Endothelial cell (in vitro differentiated cells): ENCODE measurements around the gene CWF19L2. TPM values are rescaled to one million over a fixed set of nuclear protein-coding genes. Genes with fewer than 3 reads are reported as not detected.

Experiments used
- DNase-seq: peaks from one replicate; pipeline ENCODE4 v3.0.0; 2021; ENCODE audit warnings: low spot score
- H3K27ac Mint-ChIP-seq: one replicate; pipeline ENCODE4 v1.8.0; 2021; ENCODE audit warnings: mixed read lengths, inconsistent platforms; ENCODE audit not compliant: unreplicated experiment
- H3K27me3 Mint-ChIP-seq: one replicate; pipeline ENCODE4 v1.8.0; 2021; ENCODE audit warnings: mild to moderate bottlenecking, moderate library complexity, mixed read lengths, inconsistent platforms; ENCODE audit not compliant: unreplicated experiment
- H3K36me3 Mint-ChIP-seq: one replicate; pipeline ENCODE4 v1.8.0; 2021; ENCODE audit warnings: mild to moderate bottlenecking, low read depth, mixed read lengths, inconsistent platforms; ENCODE audit not compliant: unreplicated experiment
- H3K4me1 Mint-ChIP-seq: one replicate; pipeline ENCODE4 v1.8.0; 2021; ENCODE audit warnings: mild to moderate bottlenecking, mixed read lengths, inconsistent platforms; ENCODE audit not compliant: unreplicated experiment
- H3K4me3 Mint-ChIP-seq: one replicate; pipeline ENCODE4 v1.8.0; 2021; ENCODE audit warnings: mild to moderate bottlenecking, mixed read lengths, inconsistent platforms; ENCODE audit not compliant: unreplicated experiment
- H3K9me3 Mint-ChIP-seq: one replicate; pipeline ENCODE4 v1.8.0; 2021; ENCODE audit warnings: mixed read lengths, inconsistent platforms; ENCODE audit not compliant: unreplicated experiment
- total RNA-seq: library from RNA; stranded (reverse); fragmentation: NEBNext Ultra II Directional; extraction: Animal tissue kit (Norgen Biotek cat#: 25700); gene quantifications from one replicate; pipeline ENCODE4 v1.2.1, GENCODE V29; 2021; ENCODE audit not compliant: unreplicated experiment
- TF ChIP-seq, protein P1 (sequence below): fragments of 200-600 bp; sonication (generic); IDR thresholded peaks from one replicate; pipeline ENCODE4 v1.5.0; 2021; ENCODE audit warnings: antibody characterized with exemption; ENCODE audit not compliant: unreplicated experiment

Gene CWF19L2
- total RNA-seq, 1 donor from 2014 or later: 14.7 TPM

DNA sequence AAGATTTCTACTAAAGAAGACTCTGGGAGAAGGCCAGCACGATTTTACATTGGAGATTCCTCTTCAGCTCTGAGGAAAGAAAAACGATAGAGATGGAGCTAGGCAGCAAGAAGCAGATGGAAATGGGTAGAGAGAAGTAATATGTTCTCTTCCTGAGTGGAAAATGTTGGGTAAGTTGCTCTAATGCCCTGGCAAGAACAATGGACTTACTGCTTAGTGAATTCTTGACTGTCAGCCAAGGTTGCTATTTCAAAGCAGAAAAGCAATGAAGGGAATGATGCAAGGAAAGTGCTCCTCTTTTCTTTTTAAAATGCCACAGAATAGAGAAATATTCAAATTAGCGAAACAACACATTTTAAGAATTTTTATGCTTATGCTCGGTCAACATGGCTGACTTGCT is 38.4 kb upstream of the CWF19L2 start:
- Mint-ChIP-seq H3K27me3 (no peaks in the 10 kb centered on the region), H3K9me3 (no peaks in the 10 kb centered on the region), H3K4me3 (no peak overlapping the region), H3K27ac (no peak overlapping the region), H3K36me3 (peaks cover under 1% of the 10 kb centered on the region), H3K4me1 (no peaks in the 10 kb centered on the region)
- no peak for DNase-seq
- TF ChIP-seq, protein P1, sequence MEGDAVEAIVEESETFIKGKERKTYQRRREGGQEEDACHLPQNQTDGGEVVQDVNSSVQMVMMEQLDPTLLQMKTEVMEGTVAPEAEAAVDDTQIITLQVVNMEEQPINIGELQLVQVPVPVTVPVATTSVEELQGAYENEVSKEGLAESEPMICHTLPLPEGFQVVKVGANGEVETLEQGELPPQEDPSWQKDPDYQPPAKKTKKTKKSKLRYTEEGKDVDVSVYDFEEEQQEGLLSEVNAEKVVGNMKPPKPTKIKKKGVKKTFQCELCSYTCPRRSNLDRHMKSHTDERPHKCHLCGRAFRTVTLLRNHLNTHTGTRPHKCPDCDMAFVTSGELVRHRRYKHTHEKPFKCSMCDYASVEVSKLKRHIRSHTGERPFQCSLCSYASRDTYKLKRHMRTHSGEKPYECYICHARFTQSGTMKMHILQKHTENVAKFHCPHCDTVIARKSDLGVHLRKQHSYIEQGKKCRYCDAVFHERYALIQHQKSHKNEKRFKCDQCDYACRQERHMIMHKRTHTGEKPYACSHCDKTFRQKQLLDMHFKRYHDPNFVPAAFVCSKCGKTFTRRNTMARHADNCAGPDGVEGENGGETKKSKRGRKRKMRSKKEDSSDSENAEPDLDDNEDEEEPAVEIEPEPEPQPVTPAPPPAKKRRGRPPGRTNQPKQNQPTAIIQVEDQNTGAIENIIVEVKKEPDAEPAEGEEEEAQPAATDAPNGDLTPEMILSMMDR: no peak

DNA sequence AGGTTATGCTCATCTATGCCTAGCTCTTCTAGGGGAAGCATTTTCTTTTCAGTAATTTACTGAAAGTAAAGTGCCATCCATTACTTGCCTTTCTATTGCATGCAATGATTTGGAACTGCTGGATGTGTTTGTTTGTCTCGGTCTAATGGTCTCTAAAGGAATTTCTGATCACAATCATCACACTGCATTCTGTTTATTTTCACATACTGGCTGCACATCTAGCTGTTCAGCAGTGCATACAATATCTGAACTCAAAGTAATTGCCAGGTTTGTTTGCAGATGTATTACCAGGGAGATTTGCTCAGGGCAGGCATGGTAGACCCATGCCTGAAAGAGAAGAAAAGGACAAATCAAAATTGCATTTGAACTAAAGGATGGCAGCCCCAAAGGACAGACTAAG is 36.4 kb upstream of the CWF19L2 start:
- H3K27me3 Mint-ChIP-seq: no peaks in the 10 kb centered on the region
- TF ChIP-seq, protein P1: no peak
- H3K36me3 Mint-ChIP-seq: no peaks in the 10 kb centered on the region
- no peaks in the 10 kb centered on the region for H3K9me3 Mint-ChIP-seq
- H3K27ac Mint-ChIP-seq: no peak overlapping the region
- DNase-seq: no peak
- no peaks in the 10 kb centered on the region for H3K4me1 Mint-ChIP-seq
- H3K4me3 Mint-ChIP-seq: no peak overlapping the region

DNA sequence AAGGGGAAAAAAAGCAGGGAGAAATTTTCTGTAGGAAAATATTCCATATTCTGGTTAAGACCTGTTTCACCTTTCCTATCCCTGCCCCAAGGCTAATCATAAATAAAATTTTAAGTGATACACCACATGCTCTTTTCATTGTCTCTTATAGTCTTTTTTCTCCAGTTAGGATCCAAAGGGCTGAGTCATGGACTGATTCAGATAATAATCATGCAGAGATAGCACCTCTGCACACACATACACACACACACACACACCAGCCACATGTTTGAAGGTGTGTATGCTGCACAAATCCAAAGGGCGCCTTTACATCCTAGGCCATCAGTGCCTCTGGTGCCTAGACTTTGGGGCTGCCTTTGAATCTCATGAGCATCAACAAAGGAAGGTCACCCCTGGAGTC is 35.5 kb upstream of the CWF19L2 start:
- H3K9me3 Mint-ChIP-seq: no peaks in the 10 kb centered on the region
- H3K27me3 Mint-ChIP-seq: no peaks in the 10 kb centered on the region

DNA sequence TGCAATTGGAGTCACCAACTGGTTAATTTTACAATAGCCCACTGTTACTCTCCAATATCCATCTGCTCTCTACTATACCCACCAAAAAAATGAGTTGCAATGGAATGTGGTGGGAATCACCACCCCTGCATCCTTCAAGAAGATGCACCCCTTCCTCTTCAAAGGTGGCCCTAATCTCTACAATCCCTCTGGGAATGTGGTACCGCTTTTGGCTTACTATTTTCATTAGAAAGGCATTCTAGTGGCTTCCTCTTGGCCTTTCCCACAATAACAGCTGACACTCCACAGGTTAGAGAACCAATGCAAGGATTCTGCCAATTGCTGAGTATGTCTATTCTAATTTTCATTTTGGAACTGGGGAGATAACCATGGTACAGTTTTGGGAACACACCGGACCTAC is 33.2 kb upstream of the CWF19L2 start:
- H3K4me1 Mint-ChIP-seq: no peaks in the 10 kb centered on the region
- no peaks in the 10 kb centered on the region for H3K27me3 Mint-ChIP-seq
- H3K27ac Mint-ChIP-seq: no peak overlapping the region
- DNase-seq: no peak
- H3K4me3 Mint-ChIP-seq: no peak overlapping the region
- H3K9me3 Mint-ChIP-seq: no peaks in the 10 kb centered on the region
- TF ChIP-seq, protein P1: no peak
- no peaks in the 10 kb centered on the region for H3K36me3 Mint-ChIP-seq

More for the DNA sequence above, 35.5 kb upstream of the CWF19L2 start:
- no peak overlapping the region for H3K4me3 Mint-ChIP-seq
- no peak for DNase-seq
- TF ChIP-seq, protein P1: no peak
- H3K4me1 Mint-ChIP-seq: no peaks in the 10 kb centered on the region
- no peaks in the 10 kb centered on the region for H3K36me3 Mint-ChIP-seq
- no peak overlapping the region for H3K27ac Mint-ChIP-seq

DNA sequence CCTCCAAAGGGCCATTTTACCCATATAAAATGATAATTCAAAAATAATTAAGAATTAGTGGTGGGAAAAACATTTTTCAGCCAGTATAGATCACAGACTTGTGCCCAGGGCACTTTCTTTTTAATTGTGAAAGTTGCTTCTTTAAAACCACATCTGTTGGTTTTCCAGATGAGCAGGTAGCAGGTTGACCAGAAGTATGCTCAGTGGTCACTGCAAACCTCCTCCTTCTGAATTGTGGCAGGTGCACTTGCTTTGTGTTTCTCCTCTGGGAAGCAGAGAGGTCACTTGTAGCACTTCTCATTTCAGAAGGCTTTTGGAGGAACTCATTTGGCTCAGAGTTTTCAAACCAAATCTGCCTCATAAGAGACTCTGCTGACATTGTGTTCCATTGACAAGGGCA is 24.6 kb upstream of the CWF19L2 start:
- Mint-ChIP-seq H3K4me1 (peaks cover 2% of the 10 kb centered on the region), H3K27me3 (no peaks in the 10 kb centered on the region), H3K4me3 (no peak overlapping the region), H3K36me3 (no peaks in the 10 kb centered on the region), H3K27ac (no peak overlapping the region), H3K9me3 (no peaks in the 10 kb centered on the region)
- TF ChIP-seq, protein P1: no peak
- DNase-seq: no peak
